Measurements from ENCODE around the gene IL6ST.

DNA sequence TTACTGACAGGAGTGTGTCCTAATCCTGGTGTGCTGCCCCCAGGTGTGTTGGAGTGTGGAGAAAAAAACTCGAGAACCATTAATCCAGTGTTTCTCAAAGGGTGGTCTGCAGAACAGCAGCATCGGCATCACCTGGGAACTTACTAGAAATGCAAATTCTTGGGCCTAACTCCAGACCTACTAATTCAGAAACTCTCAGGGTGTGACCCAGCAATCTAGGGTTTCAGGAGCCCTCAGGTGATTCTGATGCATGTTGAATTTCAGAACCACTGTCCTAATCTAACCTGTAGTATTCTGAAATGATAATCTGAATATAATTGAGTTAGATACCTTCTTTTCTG, 30.0 kb upstream of the IL6ST start:
- TF ChIP-seq, protein P1, sequence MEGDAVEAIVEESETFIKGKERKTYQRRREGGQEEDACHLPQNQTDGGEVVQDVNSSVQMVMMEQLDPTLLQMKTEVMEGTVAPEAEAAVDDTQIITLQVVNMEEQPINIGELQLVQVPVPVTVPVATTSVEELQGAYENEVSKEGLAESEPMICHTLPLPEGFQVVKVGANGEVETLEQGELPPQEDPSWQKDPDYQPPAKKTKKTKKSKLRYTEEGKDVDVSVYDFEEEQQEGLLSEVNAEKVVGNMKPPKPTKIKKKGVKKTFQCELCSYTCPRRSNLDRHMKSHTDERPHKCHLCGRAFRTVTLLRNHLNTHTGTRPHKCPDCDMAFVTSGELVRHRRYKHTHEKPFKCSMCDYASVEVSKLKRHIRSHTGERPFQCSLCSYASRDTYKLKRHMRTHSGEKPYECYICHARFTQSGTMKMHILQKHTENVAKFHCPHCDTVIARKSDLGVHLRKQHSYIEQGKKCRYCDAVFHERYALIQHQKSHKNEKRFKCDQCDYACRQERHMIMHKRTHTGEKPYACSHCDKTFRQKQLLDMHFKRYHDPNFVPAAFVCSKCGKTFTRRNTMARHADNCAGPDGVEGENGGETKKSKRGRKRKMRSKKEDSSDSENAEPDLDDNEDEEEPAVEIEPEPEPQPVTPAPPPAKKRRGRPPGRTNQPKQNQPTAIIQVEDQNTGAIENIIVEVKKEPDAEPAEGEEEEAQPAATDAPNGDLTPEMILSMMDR (IDR thresholded peaks at IDR 0.05): no peak
- TF ChIP-seq POLR2A (IDR thresholded peaks at IDR 0.05): no peak
